SK-N-SH (cell line): Measurements from ENCODE around the gene PTER. TPM values are rescaled to one million over a fixed set of nuclear protein-coding genes. Genes with fewer than 3 reads are reported as not detected.

ENCODE experiments used
- CTCF ChIA-PET: fragments of 300-600, 350-600 bp; formaldehyde crosslinking; extraction: SDS; loops from one replicate; lab custom pipeline; 2021; lab: Yijun Ruan, JAX
- POLR2A ChIA-PET: fragments of 350-600 bp; sonication (Branson Sonifier 250); formaldehyde crosslinking; extraction: SDS; loops from one replicate; lab custom pipeline; 2020; ENCODE audit warnings: antibody characterized with exemption, inconsistent platforms; lab: Yijun Ruan, JAX
- DNase-seq: peaks from one replicate; pipeline ENCODE4 v3.0.0; 2012
- H2AFZ ChIP-seq: fragments of 200-600 bp; sonication (generic); 2 replicates; pipeline ENCODE4 v1.8.1; 2016; ENCODE audit warnings: antibody characterized with exemption, mild to moderate bottlenecking, low read depth
- H3F3A ChIP-seq: fragments of 200-600 bp; sonication (generic); replicated peaks from 2 replicates; pipeline ENCODE3; 2016; ENCODE audit warnings: antibody characterized with exemption, mild to moderate bottlenecking; ENCODE audit not compliant: insufficient read depth
- H3K27ac ChIP-seq, 2 experiments: fragments of 200-500 bp in 1 of 2; fragments of 200-600 bp in 1 of 2; sonication (Bioruptor generic) in 1 of 2; sonication (generic), shearing (Covaris generic) in 1 of 2; 2 replicates each; pipeline versions ENCODE4 v1.5.1 to v1.6.1; 2014 to 2016; ENCODE audit warnings: low read depth in 2 of 2, inconsistent platforms in 1 of 2, low read length in 1 of 2, mild to moderate bottlenecking in 1 of 2, mixed read lengths in 1 of 2
- H3K27me3 ChIP-seq: fragments of 200-600 bp; sonication (generic), shearing (Covaris generic); 2 replicates; pipeline ENCODE4 v1.6.1; 2016; ENCODE audit warnings: mixed run types; ENCODE audit not compliant: insufficient read depth
- H3K36me3 ChIP-seq, 2 experiments: fragments of 200-500 bp in 1 of 2; fragments of 200-600 bp in 1 of 2; sonication (Bioruptor generic) in 1 of 2; sonication (generic) in 1 of 2; replicated peaks in 1 of 2; 2 replicates each; pipeline versions ENCODE3 to v1.5.1; 2014 to 2016; ENCODE audit warnings: low read length in 1 of 2, mild to moderate bottlenecking in 1 of 2; ENCODE audit not compliant: insufficient read depth in 2 of 2, control insufficient read depth in 1 of 2
- H3K4me1 ChIP-seq, 2 experiments: fragments of 200-500 bp in 1 of 2; fragments of 200-600 bp in 1 of 2; sonication (Bioruptor generic) in 1 of 2; sonication (generic), shearing (Covaris generic) in 1 of 2; 2 replicates each; pipeline versions ENCODE4 v1.5.1 to v1.6.1; 2014 to 2016; ENCODE audit warnings: low read depth in 1 of 2, low read length in 1 of 2, mixed run types in 1 of 2; ENCODE audit not compliant: insufficient read depth in 2 of 2, control insufficient read depth in 1 of 2
- H3K4me2 ChIP-seq: fragments of 200-600 bp; sonication (generic), shearing (Covaris generic); 2 replicates; pipeline ENCODE4 v1.6.1; 2017; ENCODE audit warnings: mixed run types
- H3K4me3 ChIP-seq, 2 experiments: fragments of 200-500 bp in 1 of 2; fragments of 200-600 bp in 1 of 2; sonication (Bioruptor generic) in 1 of 2; sonication (generic), shearing (Covaris generic) in 1 of 2; 2 replicates each; pipeline versions ENCODE4 v1.5.1 to v1.8.1; 2014 to 2016; ENCODE audit warnings: low read depth in 2 of 2, inconsistent platforms in 1 of 2, low read length in 1 of 2, mild to moderate bottlenecking in 1 of 2, mixed read lengths in 1 of 2, moderate library complexity in 1 of 2
- H3K79me2 ChIP-seq: fragments of 200-600 bp; sonication (generic); 2 replicates; pipeline ENCODE4 v1.8.1; 2017; ENCODE audit warnings: mild to moderate bottlenecking; ENCODE audit not compliant: insufficient read depth
- H3K9ac ChIP-seq: fragments of 200-600 bp; sonication (generic); 2 replicates; pipeline ENCODE4 v1.6.1; 2017; ENCODE audit warnings: mixed run types
- H3K9me2 ChIP-seq: fragments of 200-600 bp; sonication (generic); 2 replicates; pipeline ENCODE4 v1.6.1; 2017; ENCODE audit warnings: mixed run types
- H3K9me3 ChIP-seq: fragments of 200-600 bp; sonication (generic); 2 replicates; pipeline ENCODE4 v1.6.1; 2017; ENCODE audit warnings: mixed run types, mild to moderate bottlenecking, moderate library complexity
- H4K20me1 ChIP-seq: fragments of 200-600 bp; sonication (generic); 2 replicates; pipeline ENCODE4 v1.6.1; 2017; ENCODE audit warnings: mild to moderate bottlenecking, mixed run types; ENCODE audit not compliant: insufficient read depth
- CTCF ChIP-seq: fragments of 200-600 bp; sonication (generic); IDR thresholded peaks from 2 replicates; pipeline ENCODE4 v1.6.1; 2017; ENCODE audit warnings: antibody characterized with exemption, mild to moderate bottlenecking, moderate library complexity
- EP300 ChIP-seq, 2 experiments: IDR thresholded peaks; 2 replicates each; pipeline versions ENCODE4 v1.4.0 to v1.6.1; 2012; ENCODE audit warnings: borderline replicate concordance in 1 of 2, low read depth in 1 of 2, low read length in 1 of 2
- EZH2phosphoT487 ChIP-seq: fragments of 200-600 bp; sonication (generic); IDR thresholded peaks from 2 replicates; pipeline ENCODE4 v1.6.1; 2017; ENCODE audit warnings: low read depth, mixed run types, mild to moderate bottlenecking, antibody characterized with exemption, moderate library complexity, borderline replicate concordance
- FOXJ3 ChIP-seq: sonication (generic); formaldehyde crosslinking; IDR thresholded peaks from 2 replicates; pipeline ENCODE4 v1.5.1; 2020; ENCODE audit warnings: mild to moderate bottlenecking, missing genetic modification reagents
- GABPA ChIP-seq: IDR thresholded peaks from 2 replicates; pipeline ENCODE4 v1.4.0; 2012; ENCODE audit warnings: low read depth, mild to moderate bottlenecking
- GATA2 ChIP-seq: sonication (generic); formaldehyde crosslinking; IDR thresholded peaks from 2 replicates; pipeline ENCODE4 v1.5.0; 2020; ENCODE audit warnings: mild to moderate bottlenecking, missing genetic modification reagents
- IRF3 ChIP-seq: fragments of 150-350 bp; IDR thresholded peaks from 2 replicates; pipeline ENCODE4 v1.6.1; 2016; ENCODE audit warnings: mild to moderate bottlenecking, low read depth, low read length
- MXI1 ChIP-seq: IDR thresholded peaks from 2 replicates; pipeline ENCODE4 v1.6.1; 2012; ENCODE audit warnings: mild to moderate bottlenecking, low read depth, low read length, improper control_type of control experiment
- NFIC ChIP-seq: IDR thresholded peaks from 2 replicates; pipeline ENCODE4 v1.4.0; 2012; ENCODE audit warnings: borderline replicate concordance
- POLR2AphosphoS5 ChIP-seq: IDR thresholded peaks from 2 replicates; pipeline ENCODE4 v1.6.1; 2012; ENCODE audit warnings: low read depth, low read length
- RAD21 ChIP-seq: IDR thresholded peaks from 2 replicates; pipeline ENCODE4 v1.6.1; 2012; ENCODE audit warnings: mild to moderate bottlenecking, low read length
- RCOR1 ChIP-seq: fragments of 150-350 bp; IDR thresholded peaks from 2 replicates; pipeline ENCODE4 v1.6.1; 2017; ENCODE audit warnings: antibody characterized with exemption, low read length
- RXRA ChIP-seq: IDR thresholded peaks from 2 replicates; pipeline ENCODE4 v1.4.0; 2012; ENCODE audit warnings: low read depth, mild to moderate bottlenecking, borderline replicate concordance
- SMC3 ChIP-seq: IDR thresholded peaks from 2 replicates; pipeline ENCODE4 v1.6.1; 2012; ENCODE audit warnings: low read depth, low read length, improper control_type of control experiment
- WGBS: methylation state at CpG from one replicate; pipeline ENCODE4 v1.1.6; 2017; ENCODE audit warnings: low lambda C conversion rate; 5-methylcytosine and 5-hydroxymethylcytosine counted together
- polyA plus RNA-seq, 3 experiments: library from polyadenylated mRNA; depleted of rRNA; stranded (reverse); fragments of >200 nt; gene quantifications; 2 replicates each; pipeline ENCODE4 v1.2.3, GENCODE V29; 2012
- TF ChIP-seq, protein P1 (sequence below): fragments of 150-350 bp; IDR thresholded peaks from 2 replicates; pipeline ENCODE4 v1.6.1; 2017; ENCODE audit warnings: antibody characterized with exemption, low read length, low read depth, borderline replicate concordance
- TF ChIP-seq, protein P2 (sequence below): IDR thresholded peaks from 2 replicates; pipeline ENCODE4 v1.6.1; 2012; ENCODE audit warnings: mild to moderate bottlenecking, low read depth, low read length, moderate library complexity

The PTER gene
- polyA plus RNA-seq, 1 of the 3 experiments (the other 2 are of a cell fraction), result not detected

DNA sequence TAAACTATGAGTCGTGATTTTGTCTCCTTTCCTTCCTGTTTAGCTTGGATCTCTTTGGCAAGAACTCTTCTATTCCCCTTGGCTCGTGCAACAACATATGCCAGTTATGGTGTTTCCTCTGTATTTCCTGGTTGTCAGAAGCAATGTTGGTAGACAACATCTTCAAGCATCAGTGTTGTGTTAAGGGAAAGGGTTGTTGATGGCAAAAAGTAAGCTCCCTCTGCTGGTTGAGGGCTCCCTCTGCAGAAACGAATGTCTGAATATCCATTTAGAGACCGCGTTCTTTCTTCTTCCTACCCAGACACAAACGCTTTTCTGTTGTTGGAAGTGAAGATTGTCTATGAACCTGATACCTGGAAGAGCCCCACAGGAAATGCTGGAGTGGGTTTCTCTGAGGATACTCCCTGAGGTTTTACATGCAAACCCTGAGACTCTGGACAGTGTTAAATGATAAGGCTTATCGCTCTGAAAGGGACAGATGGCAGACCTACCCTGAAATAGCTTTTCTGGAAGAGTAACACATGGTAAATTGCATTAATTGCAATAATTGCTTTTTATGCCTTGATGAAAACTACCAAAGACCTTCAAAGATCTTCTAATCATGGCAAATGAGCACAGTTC, 108.4 kb downstream of the PTER start:
- Histone ChIP-seq H2AFZ (no peak overlapping the region), H3K79me2 (no peaks in the 10 kb centered on the region), H3K36me3 (no peaks in the 10 kb centered on the region), H3K4me1 (peaks cover 0 to 2% of the 10 kb centered on the region in 2 experiments; a peak in 1 of 4 replicates), H4K20me1 (no peaks in the 10 kb centered on the region), H3K9me3 (no peaks in the 10 kb centered on the region), H3K9ac (no peak overlapping the region), H3K4me3 (peak overlapping the region in 1 of 2 experiments; percentile 38; a peak in 1 of 4 replicates), H3K27ac (peak overlapping the region in 1 of 2 experiments; percentile 45; a peak in 1 of 4 replicates), H3K27me3 (no peaks in the 10 kb centered on the region), H3K4me2 (no peak overlapping the region), H3F3A (no peaks in the 10 kb centered on the region), H3K9me2 (no peaks in the 10 kb centered on the region)
- DNase-seq, result peak; percentile 50
- ChIA-PET CTCF (interaction anchor here (0.6 to 2.3 kb wide), 20 partner anchors 10 to 645 kb away, joined by 3 to 18 read pairs (median 3); partner anchors contain the start of gene C1QL3), POLR2A (no interaction called here)
- peak; percentile 57 for TF ChIP-seq CTCF
- no peak for TF ChIP-seq GABPA
- no peak for TF ChIP-seq MXI1
- no peak for TF ChIP-seq IRF3
- peak; percentile 57 for TF ChIP-seq SMC3
- TF ChIP-seq EZH2phosphoT487, result no peak
- TF ChIP-seq GATA2 (CRISPR knock-in tag), result peak; percentile 81; the same call in 1 of the 2 replicates
- no peak for TF ChIP-seq RCOR1
- TF ChIP-seq FOXJ3 (CRISPR knock-in tag), result 0 out of 2 replicates have a peak, but pooled peaks have one; percentile 10
- TF ChIP-seq RXRA, result no peak
- no peak for TF ChIP-seq NFIC
- no peak for TF ChIP-seq POLR2AphosphoS5
- TF ChIP-seq EP300 (IDR thresholded peaks at IDR 0.05; ENCODE audit: borderline replicate concordance in 1 of 2, low read depth in 1 of 2, low read length in 1 of 2), result peak in 1 of 2 experiments; percentile 62; a peak in 1 of 4 replicates
- TF ChIP-seq, protein P1, sequence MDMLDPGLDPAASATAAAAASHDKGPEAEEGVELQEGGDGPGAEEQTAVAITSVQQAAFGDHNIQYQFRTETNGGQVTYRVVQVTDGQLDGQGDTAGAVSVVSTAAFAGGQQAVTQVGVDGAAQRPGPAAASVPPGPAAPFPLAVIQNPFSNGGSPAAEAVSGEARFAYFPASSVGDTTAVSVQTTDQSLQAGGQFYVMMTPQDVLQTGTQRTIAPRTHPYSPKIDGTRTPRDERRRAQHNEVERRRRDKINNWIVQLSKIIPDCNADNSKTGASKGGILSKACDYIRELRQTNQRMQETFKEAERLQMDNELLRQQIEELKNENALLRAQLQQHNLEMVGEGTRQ, result no peak
- TF ChIP-seq RAD21, result peak; percentile 58
- TF ChIP-seq, protein P2, sequence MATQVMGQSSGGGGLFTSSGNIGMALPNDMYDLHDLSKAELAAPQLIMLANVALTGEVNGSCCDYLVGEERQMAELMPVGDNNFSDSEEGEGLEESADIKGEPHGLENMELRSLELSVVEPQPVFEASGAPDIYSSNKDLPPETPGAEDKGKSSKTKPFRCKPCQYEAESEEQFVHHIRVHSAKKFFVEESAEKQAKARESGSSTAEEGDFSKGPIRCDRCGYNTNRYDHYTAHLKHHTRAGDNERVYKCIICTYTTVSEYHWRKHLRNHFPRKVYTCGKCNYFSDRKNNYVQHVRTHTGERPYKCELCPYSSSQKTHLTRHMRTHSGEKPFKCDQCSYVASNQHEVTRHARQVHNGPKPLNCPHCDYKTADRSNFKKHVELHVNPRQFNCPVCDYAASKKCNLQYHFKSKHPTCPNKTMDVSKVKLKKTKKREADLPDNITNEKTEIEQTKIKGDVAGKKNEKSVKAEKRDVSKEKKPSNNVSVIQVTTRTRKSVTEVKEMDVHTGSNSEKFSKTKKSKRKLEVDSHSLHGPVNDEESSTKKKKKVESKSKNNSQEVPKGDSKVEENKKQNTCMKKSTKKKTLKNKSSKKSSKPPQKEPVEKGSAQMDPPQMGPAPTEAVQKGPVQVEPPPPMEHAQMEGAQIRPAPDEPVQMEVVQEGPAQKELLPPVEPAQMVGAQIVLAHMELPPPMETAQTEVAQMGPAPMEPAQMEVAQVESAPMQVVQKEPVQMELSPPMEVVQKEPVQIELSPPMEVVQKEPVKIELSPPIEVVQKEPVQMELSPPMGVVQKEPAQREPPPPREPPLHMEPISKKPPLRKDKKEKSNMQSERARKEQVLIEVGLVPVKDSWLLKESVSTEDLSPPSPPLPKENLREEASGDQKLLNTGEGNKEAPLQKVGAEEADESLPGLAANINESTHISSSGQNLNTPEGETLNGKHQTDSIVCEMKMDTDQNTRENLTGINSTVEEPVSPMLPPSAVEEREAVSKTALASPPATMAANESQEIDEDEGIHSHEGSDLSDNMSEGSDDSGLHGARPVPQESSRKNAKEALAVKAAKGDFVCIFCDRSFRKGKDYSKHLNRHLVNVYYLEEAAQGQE, result no peak
- 26% methylated on average over 7 of the region's 7 CpGs for WGBS
